GM18507 (cell line): ENCODE measurements around the gene PDP2.
"Not testable (repeated sequence)": the region's sequence is repeated elsewhere in the genome, so short reads cannot be mapped to it uniquely, and the experiment has no call there.

Experiments used
- DNase-seq: peaks from one replicate; pipeline ENCODE4 v3.0.0; 2011; ENCODE audit warnings: low read depth; ENCODE audit not compliant: insufficient read length; ENCODE audit errors: extremely low spot score
- FAIRE-seq: peaks from 2 replicates; lab custom pipeline; 2011; peaks lifted over from hg19 to GRCh38; lab: Jason Lieb, UNC

The PDP2 gene

GRCh38 chr16:66881560-66881959, 1.2 kb downstream of the PDP2 start:
- no peak for FAIRE-seq
- no peak for DNase-seq

GRCh38 chr16:66881964-66882508, 1.7 kb downstream of the PDP2 start:
- FAIRE-seq (no peak), DNase-seq (no peak)

GRCh38 chr16:66882702-66883101, 2.4 kb downstream of the PDP2 start:
- DNase-seq, result no peak
- FAIRE-seq, result no peak

DNA sequence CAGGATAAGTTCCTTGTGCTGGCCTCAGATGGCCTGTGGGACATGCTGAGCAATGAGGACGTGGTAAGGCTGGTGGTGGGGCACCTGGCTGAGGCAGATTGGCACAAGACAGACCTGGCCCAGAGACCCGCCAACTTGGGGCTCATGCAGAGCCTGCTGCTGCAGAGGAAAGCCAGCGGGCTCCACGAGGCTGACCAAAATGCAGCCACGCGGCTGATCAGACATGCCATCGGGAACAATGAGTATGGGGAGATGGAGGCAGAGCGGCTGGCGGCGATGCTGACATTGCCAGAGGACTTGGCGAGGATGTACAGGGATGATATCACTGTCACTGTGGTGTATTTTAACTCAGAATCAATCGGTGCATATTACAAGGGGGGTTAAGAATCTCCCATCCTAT, 5.2 kb downstream of the PDP2 start:
- FAIRE-seq, result no peak

GRCh38 chr16:66886321-66886720, 6.0 kb downstream of the PDP2 start:
- no peak for FAIRE-seq
- DNase-seq, result no peak

More for the DNA sequence above, 5.2 kb downstream of the PDP2 start:
- DNase-seq, result no peak

- DNase-seq (no peak), FAIRE-seq (no peak)
These were observed 6.6 kb downstream of the PDP2 start for GRCh38 chr16:66886914-66887313.

GRCh38 chr16:66888647-66889615, 8.6 kb downstream of the PDP2 start:
- FAIRE-seq (no peak), DNase-seq (no peak)

- no peak for DNase-seq
- FAIRE-seq, result no peak
These were observed 9.3 kb downstream of the PDP2 start for GRCh38 chr16:66889622-66890021.

DNA sequence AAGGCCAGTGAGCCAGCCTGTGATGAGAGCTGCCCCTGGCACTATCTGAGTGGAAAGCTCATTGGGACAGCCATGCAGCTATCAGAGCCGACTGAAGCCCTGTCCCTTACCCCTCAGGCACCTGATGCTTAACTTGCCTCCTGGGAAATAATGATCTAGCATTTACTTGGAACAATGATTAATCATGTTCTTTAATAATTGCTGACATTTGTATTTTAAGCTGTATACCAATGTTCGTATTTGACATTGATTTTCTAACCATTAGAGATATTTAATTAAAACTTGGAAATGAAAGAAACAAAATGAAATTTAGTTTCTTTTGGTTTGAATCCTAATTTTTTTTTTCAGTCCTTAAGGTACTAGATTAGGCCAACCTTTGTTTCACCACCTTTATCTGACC, 10.5 kb downstream of the PDP2 start:
- FAIRE-seq, result no peak
- DNase-seq, result no peak

GRCh38 chr16:66891360-66891759, 11.0 kb downstream of the PDP2 start:
- FAIRE-seq (no peak), DNase-seq (no peak)

- DNase-seq, result no peak
- no peak for FAIRE-seq
These were observed 11.5 kb downstream of the PDP2 start for GRCh38 chr16:66891797-66892196.

- no peak for DNase-seq
- FAIRE-seq, result no peak
These were observed 13.7 kb downstream of the PDP2 start for GRCh38 chr16:66894055-66894454.

DNA sequence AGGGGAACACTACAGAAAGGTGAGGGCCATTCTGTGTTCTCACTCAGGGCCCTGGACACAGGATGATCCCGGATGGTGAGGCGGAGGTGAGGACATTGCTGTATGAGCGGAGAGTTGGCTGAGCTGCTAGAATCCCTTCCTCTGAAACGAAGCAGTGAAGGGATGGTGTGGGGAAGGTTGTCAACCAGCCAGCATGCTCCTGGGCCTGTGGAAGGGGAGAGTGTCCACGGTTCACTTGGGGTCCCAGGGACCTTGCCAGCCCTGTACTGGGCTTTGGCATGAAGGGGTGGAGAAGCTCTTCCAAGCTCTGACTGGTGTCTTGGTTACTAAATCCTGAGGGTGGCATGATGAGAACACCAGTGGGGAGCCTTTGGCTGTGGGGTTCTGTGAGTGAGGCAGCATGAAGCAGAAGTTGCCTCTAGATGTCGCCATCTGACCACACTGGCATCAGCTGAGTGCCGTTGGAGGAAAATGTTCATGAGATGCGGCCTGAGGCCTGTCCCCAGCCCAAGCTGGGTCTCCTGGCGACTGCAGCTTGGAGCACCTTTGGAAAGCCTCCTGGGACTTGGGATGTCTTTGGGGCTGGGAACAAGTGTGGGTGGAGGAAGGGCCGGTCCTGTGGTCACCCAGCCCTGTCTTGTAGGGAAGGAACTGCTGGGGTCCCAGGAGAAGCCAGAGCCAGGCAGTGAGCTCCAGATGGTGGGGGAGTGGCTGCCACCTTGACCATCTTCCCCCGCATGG, 14.8 kb downstream of the PDP2 start:
- DNase-seq, result peak; percentile 50
- FAIRE-seq, result peak; percentile 67

GRCh38 chr16:66895689-66895979, 15.3 kb downstream of the PDP2 start:
- DNase-seq (no peak), FAIRE-seq (no peak)

GRCh38 chr16:66895999-66896398, 15.7 kb downstream of the PDP2 start:
- FAIRE-seq (no peak), DNase-seq (no peak)

DNA sequence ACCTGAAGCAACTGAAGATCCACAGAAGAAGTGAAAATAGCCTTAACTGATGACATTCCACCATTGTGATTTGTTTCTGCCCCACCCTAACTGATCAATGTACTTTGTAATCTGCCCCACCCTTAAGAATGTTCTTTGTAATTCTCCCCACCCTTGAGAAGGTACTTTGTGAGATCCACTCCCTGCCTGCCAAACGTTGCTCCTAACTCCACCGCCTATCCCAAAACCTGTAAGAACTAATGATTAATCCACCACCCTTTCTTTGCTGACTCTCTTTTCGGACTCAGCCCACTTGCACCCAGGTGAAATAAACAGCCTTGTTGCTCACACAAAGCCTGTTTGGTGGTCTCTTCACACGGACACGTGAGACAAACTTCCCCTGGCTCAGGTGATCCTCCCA, 16.4 kb downstream of the PDP2 start:
- not testable (repeated sequence) for DNase-seq, FAIRE-seq

GRCh38 chr16:66898207-66898606, 17.9 kb downstream of the PDP2 start:
- DNase-seq, result no peak
- no peak for FAIRE-seq

GRCh38 chr16:66898933-66899309, 18.6 kb downstream of the PDP2 start:
- DNase-seq (no peak), FAIRE-seq (no peak)

- FAIRE-seq, result no peak
- DNase-seq, result no peak
These were observed 19.1 kb downstream of the PDP2 start for GRCh38 chr16:66899310-66899944.
